Neural cell (in vitro differentiated cells): ENCODE data around the gene HMBS. TPM values are rescaled to one million over a fixed set of nuclear protein-coding genes. Genes with fewer than 3 reads are reported as not detected.
"Not testable (repeated sequence)": the region's sequence is repeated elsewhere in the genome, so short reads cannot be mapped to it uniquely, and the experiment has no call there.

Source experiments
- H2AFZ ChIP-seq: fragments of 200-600, 300-800 bp; sonication (generic), shearing (Covaris generic); 2 replicates; pipeline ENCODE4 v1.6.0; 2014; ENCODE audit warnings: low read depth, mild to moderate bottlenecking, antibody characterized with exemption, low read length, moderate library complexity
- H3F3A ChIP-seq: fragments of 200-600 bp; shearing (Covaris generic); 2 replicates; pipeline ENCODE4 v1.6.1; 2016; ENCODE audit warnings: mild to moderate bottlenecking, moderate library complexity, mixed read lengths, antibody characterized with exemption, low read length; ENCODE audit not compliant: insufficient read depth, poor library complexity, severe bottlenecking
- H3K27ac ChIP-seq: fragments of 200-600, 300-800 bp; sonication (generic), shearing (Covaris generic); 2 replicates; pipeline ENCODE4 v1.5.1; 2014; ENCODE audit warnings: mild to moderate bottlenecking, low read length, moderate library complexity
- H3K27me3 ChIP-seq: fragments of 300-800, 200-600 bp; sonication (generic), shearing (Covaris generic); 2 replicates; pipeline ENCODE4 v1.6.0; 2014; ENCODE audit warnings: mild to moderate bottlenecking, low read depth, low read length, moderate library complexity; ENCODE audit not compliant: insufficient read depth
- H3K36me3 ChIP-seq: fragments of 300-800, 200-600 bp; sonication (generic), shearing (Covaris generic); 2 replicates; pipeline ENCODE4 v1.5.1; 2014; ENCODE audit warnings: mild to moderate bottlenecking, antibody characterized with exemption, low read length, moderate library complexity; ENCODE audit not compliant: insufficient read depth
- H3K4me2 ChIP-seq: fragments of 300-800, 200-600 bp; sonication (generic), shearing (Covaris generic); 2 replicates; pipeline ENCODE4 v1.6.0; 2014; ENCODE audit warnings: mild to moderate bottlenecking, low read length
- H3K4me3 ChIP-seq: fragments of 300-800, 200-600 bp; sonication (generic), shearing (Covaris generic); 2 replicates; pipeline ENCODE4 v1.5.1; 2014; ENCODE audit warnings: mild to moderate bottlenecking, low read length, moderate library complexity
- H3K79me2 ChIP-seq: fragments of 200-600 bp; shearing (Covaris generic); replicated peaks from 2 replicates; pipeline ENCODE4 v1.6.0; 2014; ENCODE audit warnings: mild to moderate bottlenecking, low read length, moderate library complexity; ENCODE audit not compliant: insufficient read depth
- H3K9ac ChIP-seq: fragments of 300-800, 200-600 bp; sonication (generic), shearing (Covaris generic); 2 replicates; pipeline ENCODE4 v1.6.1; 2016; ENCODE audit warnings: mild to moderate bottlenecking, low read length, mixed read lengths
- H3K9me2 ChIP-seq: fragments of 200-600 bp; shearing (Covaris generic); 2 replicates; pipeline ENCODE4 v1.6.1; 2016; ENCODE audit warnings: mild to moderate bottlenecking, low read length, mixed read lengths; ENCODE audit not compliant: insufficient read depth
- H3K9me3 ChIP-seq: fragments of 200-600, 300-800 bp; sonication (generic), shearing (Covaris generic); 2 replicates; pipeline ENCODE4 v1.6.1; 2016; ENCODE audit warnings: mild to moderate bottlenecking, mixed run types, low read length, moderate library complexity, mixed read lengths
- H4K20me1 ChIP-seq: fragments of 200-600 bp; shearing (Covaris generic); 2 replicates; pipeline ENCODE4 v1.6.1; 2016; ENCODE audit warnings: mild to moderate bottlenecking, mixed run types; ENCODE audit not compliant: insufficient read depth
- CTCF ChIP-seq: fragments of 450-650 bp; IDR thresholded peaks from 2 replicates; pipeline ENCODE4 v1.5.1; 2014; ENCODE audit warnings: antibody characterized with exemption, mild to moderate bottlenecking, moderate library complexity; ENCODE audit not compliant: poor library complexity, severe bottlenecking
- EP300 ChIP-seq: fragments of 450-650 bp; conservative IDR thresholded peaks from 2 replicates; pipeline ENCODE4 v1.6.1; 2014; ENCODE audit warnings: antibody characterized with exemption, mild to moderate bottlenecking, moderate library complexity; ENCODE audit not compliant: poor library complexity, severe bottlenecking
- EZH2 ChIP-seq: fragments of 200-600, 300-800 bp; shearing (Covaris generic), sonication (generic); IDR thresholded peaks from 2 replicates; pipeline ENCODE4 v1.6.1; 2014; ENCODE audit warnings: antibody characterized with exemption, low read length, borderline replicate concordance, mild to moderate bottlenecking; ENCODE audit not compliant: insufficient read depth, poor library complexity, severe bottlenecking
- MXI1 ChIP-seq: fragments of 450-650 bp; conservative IDR thresholded peaks from 2 replicates; pipeline ENCODE4 v1.6.1; 2014; ENCODE audit warnings: antibody characterized with exemption, mild to moderate bottlenecking; ENCODE audit not compliant: poor library complexity, severe bottlenecking
- POLR2AphosphoS5 ChIP-seq: IDR thresholded peaks from 2 replicates; pipeline ENCODE4 v1.6.1; 2012
- RAD21 ChIP-seq: fragments of 450-650 bp; conservative IDR thresholded peaks from 2 replicates; pipeline ENCODE4 v1.6.1; 2014; ENCODE audit warnings: antibody characterized with exemption, mild to moderate bottlenecking, moderate library complexity
- REST ChIP-seq: IDR thresholded peaks from 2 replicates; pipeline ENCODE4 v1.6.1; 2012; ENCODE audit warnings: borderline replicate concordance
- SMC3 ChIP-seq: fragments of 450-650 bp; conservative IDR thresholded peaks from 2 replicates; pipeline ENCODE4 v1.6.1; 2014; ENCODE audit warnings: antibody characterized with exemption, mild to moderate bottlenecking, moderate library complexity; ENCODE audit not compliant: poor library complexity
- TAF1 ChIP-seq: IDR thresholded peaks from 2 replicates; pipeline ENCODE4 v1.6.1; 2012; ENCODE audit warnings: low read depth
- polyA plus RNA-seq: library from polyadenylated mRNA; depleted of rRNA; stranded (reverse); fragments of >200 nt; gene quantifications from 2 replicates; pipeline ENCODE4 v1.2.3, GENCODE V29; 2014

The HMBS gene
- polyA plus RNA-seq, 1 donor from 2014 or later, result 15.9 TPM

DNA sequence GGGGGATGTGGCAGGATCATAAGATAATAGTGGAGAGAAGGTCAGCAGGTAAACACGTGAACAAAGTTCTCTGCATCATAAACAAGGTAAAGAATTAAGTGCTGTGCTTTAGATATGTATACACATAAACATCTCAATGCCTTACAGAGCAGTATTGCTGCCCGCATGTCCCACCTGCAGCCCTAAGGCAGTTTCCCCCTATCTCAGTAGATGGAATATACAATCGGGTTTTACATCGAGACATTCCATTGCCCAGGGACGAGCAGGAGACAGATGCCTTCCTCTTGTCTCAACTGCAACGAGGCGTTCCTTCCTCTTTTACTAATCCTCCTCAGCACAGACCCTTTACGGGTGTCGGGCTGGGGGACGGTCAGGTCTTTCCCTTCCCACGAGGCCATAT is 45.2 kb upstream of the HMBS start:
- H3K79me2 ChIP-seq, H3F3A ChIP-seq, H3K9ac ChIP-seq, H3K27ac ChIP-seq, H3K9me2 ChIP-seq, H3K4me2 ChIP-seq, H2AFZ ChIP-seq, H3K27me3 ChIP-seq, H3K36me3 ChIP-seq, H3K9me3 ChIP-seq, H3K4me3 ChIP-seq, H4K20me1 ChIP-seq: not testable (repeated sequence)

DNA sequence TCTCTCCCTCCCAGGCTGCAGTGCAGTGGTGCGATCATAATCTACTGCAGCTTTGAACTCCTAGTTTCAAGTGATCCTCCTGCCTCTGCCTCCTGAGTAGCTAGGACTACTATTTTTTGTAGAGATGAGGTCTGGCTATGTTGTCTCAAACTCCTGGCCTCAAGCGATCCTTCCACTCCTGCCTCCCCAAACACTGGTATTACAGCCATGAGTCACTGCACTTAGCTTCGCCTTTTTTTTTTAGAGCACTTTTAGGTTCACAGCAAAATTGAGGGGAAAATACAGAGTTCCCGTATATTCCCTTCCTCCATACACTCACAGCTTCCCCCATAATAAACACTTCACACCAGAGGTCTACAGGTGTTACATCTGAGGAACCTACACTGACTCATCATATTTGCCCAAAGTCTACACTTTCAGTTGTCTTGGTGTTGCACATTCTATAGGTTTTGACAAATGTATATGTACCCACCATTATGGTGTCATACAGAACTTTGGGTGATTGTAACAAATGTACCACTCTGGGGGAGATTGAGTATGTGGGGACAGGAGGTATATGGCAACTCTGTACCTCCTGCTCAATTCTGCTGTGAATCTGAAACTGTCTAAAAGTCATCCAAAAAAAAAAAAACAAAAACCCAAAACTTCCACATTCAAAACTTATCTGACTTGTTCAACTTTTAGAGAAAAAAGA is 42.7 kb upstream of the HMBS start:
- H3F3A ChIP-seq, result no peaks in the 10 kb centered on the region
- no peak overlapping the region for H3K4me2 ChIP-seq
- H3K36me3 ChIP-seq, result no peaks in the 10 kb centered on the region
- H3K79me2 ChIP-seq, result no peaks in the 10 kb centered on the region
- H3K9ac ChIP-seq, result no peak overlapping the region
- no peaks in the 10 kb centered on the region for H4K20me1 ChIP-seq
- H2AFZ ChIP-seq, result no peak overlapping the region
- H3K4me3 ChIP-seq, result no peak overlapping the region
- no peaks in the 10 kb centered on the region for H3K27me3 ChIP-seq
- no peaks in the 10 kb centered on the region for H3K9me2 ChIP-seq
- H3K9me3 ChIP-seq, result no peaks in the 10 kb centered on the region
- no peak overlapping the region for H3K27ac ChIP-seq
- TF ChIP-seq EP300 (no peak), SMC3 (no peak), POLR2AphosphoS5 (no peak), REST (no peak), TAF1 (no peak), MXI1 (no peak), CTCF (no peak), RAD21 (no peak), EZH2 (no peak)

DNA sequence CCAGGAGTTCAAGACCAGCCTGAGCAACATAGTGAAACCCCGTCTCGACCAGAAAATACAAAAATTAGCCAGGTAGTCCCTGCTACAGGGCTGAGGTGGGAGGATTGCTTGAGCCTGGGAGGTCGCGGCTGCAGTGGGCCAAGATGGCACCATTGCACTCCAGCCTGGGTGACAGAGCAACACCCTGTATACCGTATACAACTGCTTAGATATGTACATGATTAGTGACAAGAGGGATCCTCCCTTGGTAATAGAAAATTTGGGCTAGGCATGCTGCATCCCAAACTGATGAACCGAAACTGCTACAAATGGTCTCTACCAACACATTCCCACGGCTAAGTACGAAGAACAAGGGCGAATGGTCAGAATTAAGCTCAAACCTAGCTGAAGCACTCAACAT is 41.8 kb upstream of the HMBS start:
- no peaks in the 10 kb centered on the region for H3K36me3 ChIP-seq
- TF ChIP-seq EP300, result no peak
- TF ChIP-seq POLR2AphosphoS5, result no peak
- no peak for TF ChIP-seq SMC3
- TF ChIP-seq EZH2, result no peak
- no peak for TF ChIP-seq CTCF
- TF ChIP-seq RAD21, result no peak
- TF ChIP-seq MXI1, result no peak
- TF ChIP-seq TAF1, result no peak
- no peak for TF ChIP-seq REST
- H2AFZ ChIP-seq, result no peak overlapping the region
- H3K79me2 ChIP-seq, result no peaks in the 10 kb centered on the region
- no peaks in the 10 kb centered on the region for H4K20me1 ChIP-seq
- H3K4me2 ChIP-seq, result no peak overlapping the region
- H3K9me2 ChIP-seq, result no peaks in the 10 kb centered on the region
- H3K4me3 ChIP-seq, result no peak overlapping the region
- H3K27me3 ChIP-seq, result no peaks in the 10 kb centered on the region
- no peak overlapping the region for H3K27ac ChIP-seq
- H3K9me3 ChIP-seq, result no peaks in the 10 kb centered on the region
- H3K9ac ChIP-seq, result no peak overlapping the region
- H3F3A ChIP-seq, result no peaks in the 10 kb centered on the region
